Activated effector memory CD4-positive, alpha-beta T cell treated with anti-CD3 and anti-CD28 coated beads, Interleukin-2, amount 50 U/mL, for 16 hours (primary cell): ENCODE data around the gene CHST11.

ENCODE experiments used
- DNase-seq: peaks from one replicate; pipeline ENCODE4 v3.0.0-alpha.2; 2020

The CHST11 gene

GRCh38 chr12:104748356-104748755 is 291.6 kb downstream of the CHST11 start:
- DNase-seq, result no peak

GRCh38 chr12:104748790-104749189 is 292.0 kb downstream of the CHST11 start:
- DNase-seq, result no peak

DNA sequence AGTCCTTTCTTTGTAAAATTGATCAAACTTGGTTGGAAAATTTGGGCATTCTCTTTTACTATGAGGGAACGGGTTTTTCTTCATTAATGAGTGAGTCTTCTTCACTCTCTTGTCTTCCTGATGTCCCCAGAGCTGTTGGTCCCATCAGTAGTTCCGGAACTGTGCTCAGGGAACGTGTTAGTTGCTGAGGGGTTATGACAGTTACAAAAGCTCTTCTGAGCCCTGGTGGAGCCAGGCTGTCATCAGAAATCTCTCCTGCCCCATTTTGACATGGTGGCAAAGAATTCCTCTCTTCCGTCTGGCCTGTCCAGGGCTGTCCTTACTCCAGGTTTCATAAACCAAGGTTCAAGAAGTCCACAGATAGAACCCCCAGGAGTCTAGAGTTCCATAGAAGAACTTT is 292.8 kb downstream of the CHST11 start:
- DNase-seq, result no peak

DNA sequence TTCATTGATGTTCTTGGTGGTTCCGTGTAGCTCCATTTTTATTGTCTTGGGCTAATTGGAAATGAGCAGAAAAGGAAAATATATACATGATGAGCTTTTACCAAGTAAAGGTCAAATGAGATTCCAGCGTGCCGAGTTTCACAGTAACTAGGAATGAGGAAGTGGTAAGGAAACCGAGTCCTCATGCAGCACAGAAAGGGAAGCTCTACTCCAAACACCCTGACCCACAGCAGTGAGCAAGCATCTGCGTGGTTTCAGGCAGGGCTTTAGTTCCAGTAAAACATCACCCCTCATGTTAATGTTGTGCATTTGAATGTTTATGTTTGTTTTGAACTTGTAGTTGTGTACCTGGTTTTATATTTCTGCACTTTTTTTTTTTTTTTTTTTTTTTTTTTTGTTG is 293.3 kb downstream of the CHST11 start:
- DNase-seq, result no peak

GRCh38 chr12:104751120-104751519 is 294.4 kb downstream of the CHST11 start:
- DNase-seq, result no peak

DNA sequence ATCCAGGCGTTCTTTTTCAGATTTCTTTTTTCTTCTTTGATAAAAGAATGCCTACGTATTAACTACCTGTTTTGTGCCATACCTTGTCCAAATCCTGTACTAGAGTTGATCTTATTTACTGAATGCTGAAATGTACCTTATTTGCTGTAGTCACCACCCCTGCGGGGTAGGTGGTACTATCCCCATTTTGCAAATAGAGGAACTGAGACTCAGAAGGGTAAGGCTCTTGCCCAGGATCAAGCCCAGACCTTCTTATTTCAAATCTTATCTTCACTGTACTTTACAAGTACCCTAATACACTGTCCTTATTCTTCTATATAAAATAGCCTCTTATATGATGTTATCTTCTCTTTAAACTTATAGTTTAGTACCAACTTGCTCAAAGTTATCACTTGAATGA is 294.8 kb downstream of the CHST11 start:
- no peak for DNase-seq

DNA sequence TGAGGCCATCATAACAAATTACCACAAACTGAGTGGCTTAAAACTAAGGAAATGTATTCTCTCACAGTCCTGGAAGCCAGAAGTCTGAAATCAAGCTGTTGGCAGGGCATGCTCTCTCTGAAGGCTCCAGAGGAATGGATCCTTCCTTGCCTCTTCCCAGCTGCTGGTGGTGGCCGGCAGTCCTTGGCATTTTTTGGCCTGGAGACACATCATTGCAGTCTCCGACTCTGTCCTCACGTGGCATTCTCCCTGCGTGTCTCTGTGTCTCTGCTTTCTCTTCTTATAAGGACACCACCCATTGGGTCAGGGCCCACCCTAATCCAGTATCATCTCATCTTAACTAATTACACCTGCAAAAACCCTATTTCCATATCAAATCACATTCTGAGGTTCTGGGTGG is 295.3 kb downstream of the CHST11 start:
- DNase-seq, result no peak

DNA sequence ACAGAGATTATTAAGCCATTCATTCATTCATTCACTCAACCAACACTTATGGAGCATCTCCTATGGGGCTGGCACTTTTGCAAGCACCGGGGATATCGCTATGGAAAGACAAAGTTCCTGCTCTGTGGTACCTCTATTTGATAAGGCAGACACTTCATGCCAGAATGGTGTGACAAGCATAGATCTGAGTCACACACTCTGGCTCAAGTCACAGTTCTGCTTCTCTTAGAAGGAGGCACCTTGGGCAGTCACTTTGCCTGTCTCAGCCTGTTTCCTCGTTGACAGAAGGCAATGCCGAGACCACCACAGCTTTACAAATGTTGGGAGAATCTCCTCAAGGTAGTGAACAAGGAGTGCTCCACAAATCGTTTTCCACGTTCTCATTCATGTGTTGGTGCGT is 296.1 kb downstream of the CHST11 start:
- no peak for DNase-seq

GRCh38 chr12:104756901-104757300 is 300.2 kb downstream of the CHST11 start:
- no peak for DNase-seq

DNA sequence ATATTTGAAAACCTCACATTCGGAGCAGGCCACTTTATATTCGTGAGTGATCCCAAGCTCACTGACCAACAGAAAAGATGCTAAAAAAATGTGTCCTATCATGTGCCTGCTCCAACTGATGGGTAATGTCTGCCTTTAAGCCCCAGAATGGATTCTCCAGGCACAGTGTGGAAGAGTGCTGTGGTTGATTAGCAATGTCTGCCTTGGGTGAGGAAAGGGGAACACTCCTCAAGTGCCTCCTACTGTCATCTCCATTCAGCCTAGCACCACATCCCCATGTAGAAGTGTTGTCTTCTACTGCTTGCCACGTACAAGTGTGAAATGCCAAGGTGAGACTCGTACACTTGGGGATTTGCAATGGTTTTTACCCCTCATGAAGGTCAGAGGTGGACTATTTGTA is 302.0 kb downstream of the CHST11 start:
- no peak for DNase-seq

DNA sequence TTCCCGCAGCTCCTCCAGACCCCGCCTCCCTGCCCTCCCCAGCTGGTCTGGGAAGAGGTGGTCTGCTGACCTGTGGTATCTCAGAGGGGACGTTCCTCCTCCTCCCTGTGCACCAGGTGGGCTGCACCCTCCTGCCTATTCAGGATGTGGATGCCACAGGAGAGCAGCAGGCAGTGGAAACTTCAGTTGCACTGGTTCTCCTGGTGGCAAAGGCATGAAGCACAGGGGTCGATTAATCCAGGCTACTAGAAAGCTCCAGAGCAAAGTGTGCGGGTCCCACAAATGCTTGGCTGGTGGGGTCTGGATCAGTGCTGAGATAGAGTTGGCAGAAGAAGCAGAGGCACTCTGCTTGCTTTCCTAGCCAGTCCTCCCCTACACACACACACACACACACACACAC is 304.3 kb downstream of the CHST11 start:
- DNase-seq, result no peak

- DNase-seq, result no peak
Observed at GRCh38 chr12:104761611-104762010, 304.9 kb downstream of the CHST11 start.

GRCh38 chr12:104763168-104763805 is 306.5 kb downstream of the CHST11 start:
- no peak for DNase-seq

DNA sequence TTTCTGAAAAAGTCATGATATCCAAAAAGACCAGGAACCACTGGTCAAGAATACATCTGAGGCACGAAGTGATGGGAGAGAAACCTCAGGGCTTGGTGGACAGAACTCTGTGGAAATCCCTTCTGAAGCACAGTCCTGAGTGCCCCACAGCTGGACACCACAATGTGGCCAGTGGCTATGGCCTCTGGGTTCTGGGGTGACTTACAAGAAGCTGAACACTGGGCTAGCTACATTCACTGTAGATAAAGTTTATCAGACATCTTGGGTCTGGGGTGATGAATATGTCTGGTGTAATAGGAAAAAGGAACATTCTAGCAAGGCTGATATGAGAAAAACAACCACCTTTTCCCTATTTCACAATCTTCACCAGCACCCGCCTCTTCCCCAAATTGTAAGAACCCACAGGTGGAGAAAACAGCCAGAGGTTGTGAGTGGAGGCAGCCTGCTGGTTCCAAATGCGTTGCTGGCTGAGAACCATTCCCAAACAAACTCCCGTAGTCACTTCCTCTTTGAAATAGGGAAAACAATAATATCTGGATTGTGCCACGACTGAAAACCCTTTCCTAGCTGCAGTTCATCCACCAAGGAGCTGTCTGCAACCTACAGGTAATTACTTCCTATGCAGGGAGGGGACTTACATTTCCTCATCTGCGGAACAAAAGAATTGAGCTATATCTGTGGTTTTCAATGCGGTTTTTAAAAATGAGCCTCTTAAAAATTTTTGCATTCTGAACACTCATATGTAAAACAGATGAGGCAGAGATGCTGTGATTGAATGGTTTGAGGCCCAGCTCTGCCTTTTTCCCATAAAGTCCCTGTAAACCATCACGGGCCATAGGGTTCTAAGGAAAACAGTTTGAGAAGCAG is 307.7 kb downstream of the CHST11 start:
- DNase-seq, result no peak

DNA sequence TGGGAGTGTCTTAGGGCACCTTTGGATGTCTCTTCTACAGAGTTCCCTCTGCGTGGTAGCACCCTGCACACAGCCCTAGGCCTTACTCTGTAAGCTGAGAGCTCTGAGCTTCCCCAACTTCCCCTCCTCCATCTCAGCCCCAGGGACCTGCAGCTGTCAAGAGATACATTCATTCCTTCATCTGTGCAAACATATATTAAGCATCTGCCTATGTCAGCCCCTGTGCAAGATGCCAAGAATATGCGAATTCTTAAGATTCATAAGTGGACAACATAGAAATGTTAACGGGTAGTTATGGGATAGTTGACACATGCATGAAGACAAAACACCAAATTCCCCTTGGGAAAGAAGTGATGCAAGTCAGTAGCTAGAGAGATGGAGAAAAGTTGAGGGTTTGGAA is 310.5 kb downstream of the CHST11 start:
- no peak for DNase-seq

DNA sequence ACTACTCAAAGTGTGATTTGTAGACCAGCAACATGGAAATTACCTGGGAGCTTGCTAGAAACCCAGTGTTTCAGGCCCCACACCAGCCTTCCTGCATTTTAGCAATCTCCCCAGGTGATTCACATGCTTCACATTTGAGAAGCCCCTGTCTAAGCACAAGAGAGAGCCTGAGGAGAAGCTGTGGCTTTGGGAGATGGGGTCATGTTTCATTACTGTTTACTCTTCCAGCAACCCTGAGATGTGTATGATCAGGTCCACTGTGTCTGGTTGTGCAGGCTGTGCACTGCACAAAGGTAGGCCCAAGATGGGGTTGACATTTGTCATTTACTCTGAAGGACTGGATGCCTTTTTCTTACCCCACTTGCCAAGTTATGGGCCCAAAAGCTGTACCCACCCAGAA is 311.3 kb downstream of the CHST11 start:
- DNase-seq, result no peak

GRCh38 chr12:104769144-104769561 is 312.4 kb downstream of the CHST11 start:
- DNase-seq, result no peak

- no peak for DNase-seq
Observed at GRCh38 chr12:104772336-104772735, 315.6 kb downstream of the CHST11 start.

GRCh38 chr12:104775731-104776231 is 319.0 kb downstream of the CHST11 start:
- no peak for DNase-seq

DNA sequence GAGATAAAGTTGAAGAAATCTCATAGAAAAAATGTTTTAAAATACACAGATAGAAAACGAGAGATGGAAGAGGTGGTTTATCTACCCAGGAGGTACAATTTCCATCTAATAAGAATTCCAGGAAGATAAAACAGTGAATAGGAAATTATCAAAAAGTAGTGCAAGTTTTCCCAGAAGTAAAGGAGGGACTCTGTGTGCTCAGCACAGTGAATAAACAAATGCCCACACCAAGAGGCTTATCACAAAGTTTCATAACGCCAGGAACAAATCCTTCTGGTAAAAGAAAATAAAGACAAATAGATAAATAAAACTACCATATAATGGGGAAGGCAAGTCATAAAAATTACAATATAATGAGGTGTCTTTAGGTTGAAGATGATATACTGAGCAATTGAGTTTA is 322.4 kb downstream of the CHST11 start:
- DNase-seq, result no peak

DNA sequence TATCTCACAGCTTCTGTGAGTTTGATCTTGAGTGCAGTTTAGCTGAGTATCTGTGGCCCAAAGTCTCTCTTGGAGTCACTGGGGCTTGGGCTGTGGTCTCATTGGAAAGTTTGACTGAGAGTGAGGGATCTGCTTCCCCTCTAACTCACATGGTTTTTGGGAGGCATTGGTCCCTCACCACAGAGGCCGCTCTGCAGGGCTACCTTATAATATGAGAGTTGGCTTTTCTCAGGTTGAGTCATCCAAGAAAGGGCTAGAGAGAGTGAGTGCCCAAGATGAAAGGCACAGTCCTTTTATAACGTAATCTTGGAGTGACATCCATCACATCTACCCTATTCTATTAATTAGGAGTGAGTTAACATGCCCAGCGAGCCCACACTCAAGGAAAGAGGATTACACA is 325.5 kb downstream of the CHST11 start:
- no peak for DNase-seq

- no peak for DNase-seq
Observed at GRCh38 chr12:104784592-104784991, 327.8 kb downstream of the CHST11 start.

DNA sequence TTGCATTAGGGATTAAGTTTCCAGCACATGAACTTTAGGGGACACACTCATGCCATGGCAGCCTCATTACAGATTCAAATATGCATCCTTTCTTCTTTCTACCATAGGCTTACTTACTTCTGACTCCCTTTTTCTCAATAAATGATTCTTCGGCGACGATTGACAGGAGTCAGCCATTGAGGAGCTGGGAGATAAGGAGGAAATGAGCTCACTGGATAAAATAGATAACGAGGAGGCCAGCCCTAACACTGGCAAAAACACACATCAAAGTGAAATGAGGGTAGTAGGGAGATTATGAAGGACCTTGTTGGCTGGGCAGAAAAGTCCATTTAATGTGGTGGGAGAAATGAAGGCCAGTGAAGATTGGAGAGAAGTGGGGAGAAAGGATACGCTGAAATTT is 329.1 kb downstream of the CHST11 start:
- no peak for DNase-seq

- no peak for DNase-seq
Observed at GRCh38 chr12:104786352-104786751, 329.6 kb downstream of the CHST11 start.
